Fibroblast of mammary gland (primary cell): Measurements from ENCODE around the gene HIF1AN.

Experiments
- DNase-seq: peaks from one replicate; pipeline ENCODE4 v3.0.0-alpha.2; 2010; ENCODE audit warnings: low read depth
- H3K4me3 ChIP-seq: 2 replicates; pipeline ENCODE4 v1.5.1; 2011; ENCODE audit warnings: low read depth, mild to moderate bottlenecking, low read length, moderate library complexity; ENCODE audit not compliant: control insufficient read depth
- CTCF ChIP-seq: conservative IDR thresholded peaks from 2 replicates; pipeline ENCODE4 v1.5.1; 2011; ENCODE audit warnings: low read depth, low read length, inconsistent platforms; ENCODE audit not compliant: control insufficient read depth, insufficient read depth

The HIF1AN gene

GRCh38 chr10:100508691-100509150 is 27.0 kb upstream of the HIF1AN start:
- H3K4me3 ChIP-seq: no peak overlapping the region
- peak; percentile 72 for DNase-seq

DNA sequence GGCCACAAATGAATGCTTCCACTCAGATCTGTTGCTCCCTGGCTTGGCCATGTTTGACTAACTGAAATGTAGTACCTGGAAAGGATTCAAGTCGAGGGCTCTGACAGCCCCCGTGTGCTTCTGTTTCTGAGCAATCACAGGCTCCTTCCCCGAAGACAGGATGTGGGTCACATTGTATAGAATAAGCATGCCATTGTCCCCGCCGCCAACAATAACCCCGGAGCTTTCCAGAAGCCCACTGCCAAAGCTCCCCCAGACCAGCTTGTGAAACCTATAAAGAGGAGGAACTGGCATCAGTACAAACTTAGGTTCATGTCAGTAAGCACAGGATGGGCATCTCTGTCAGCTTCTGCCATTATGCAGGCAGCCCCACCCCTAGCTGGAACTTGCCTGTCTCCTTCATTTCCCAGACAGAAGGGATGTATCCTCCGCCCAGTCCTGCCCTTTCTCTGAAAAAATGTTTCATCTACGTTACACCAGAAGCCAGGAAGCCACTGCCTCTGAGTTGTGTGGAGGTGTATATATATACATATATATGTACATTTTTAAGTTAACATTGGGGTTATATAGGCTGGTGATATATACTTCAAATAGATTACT is 26.4 kb upstream of the HIF1AN start:
- H3K4me3 ChIP-seq: no peak overlapping the region
- no peak for TF ChIP-seq CTCF
- no peak for DNase-seq

More at GRCh38 chr10:100508691-100509150, 27.0 kb upstream of the HIF1AN start:
- peak; percentile 77 for TF ChIP-seq CTCF

- H3K4me3 ChIP-seq: no peak overlapping the region
- no peak for TF ChIP-seq CTCF
- no peak for DNase-seq
These were observed 25.0 kb upstream of the HIF1AN start for GRCh38 chr10:100510533-100511308.

GRCh38 chr10:100515612-100516011 is 20.1 kb upstream of the HIF1AN start:
- TF ChIP-seq CTCF: no peak
- H3K4me3 ChIP-seq: no peak overlapping the region
- no peak for DNase-seq

DNA sequence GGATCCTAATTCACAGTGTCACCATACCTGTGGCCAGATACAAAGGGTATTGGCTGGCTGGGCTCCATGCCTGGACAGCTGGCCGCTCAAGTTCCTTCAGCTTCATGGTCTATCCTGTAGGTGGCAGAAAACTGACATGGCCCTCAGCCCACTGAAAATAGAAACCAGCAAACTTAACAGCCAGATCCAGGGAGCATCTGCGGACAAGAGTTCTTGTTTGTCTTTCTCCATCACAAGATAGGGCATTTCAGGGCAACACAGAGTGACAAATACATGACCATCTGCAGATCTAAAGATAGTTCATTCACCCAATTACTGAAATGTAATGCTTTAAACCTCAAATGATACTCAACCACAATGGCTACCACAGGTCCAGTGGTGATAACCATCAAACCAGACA is 18.9 kb upstream of the HIF1AN start:
- no peak overlapping the region for H3K4me3 ChIP-seq
- DNase-seq: no peak
- peak; percentile 13 for TF ChIP-seq CTCF

DNA sequence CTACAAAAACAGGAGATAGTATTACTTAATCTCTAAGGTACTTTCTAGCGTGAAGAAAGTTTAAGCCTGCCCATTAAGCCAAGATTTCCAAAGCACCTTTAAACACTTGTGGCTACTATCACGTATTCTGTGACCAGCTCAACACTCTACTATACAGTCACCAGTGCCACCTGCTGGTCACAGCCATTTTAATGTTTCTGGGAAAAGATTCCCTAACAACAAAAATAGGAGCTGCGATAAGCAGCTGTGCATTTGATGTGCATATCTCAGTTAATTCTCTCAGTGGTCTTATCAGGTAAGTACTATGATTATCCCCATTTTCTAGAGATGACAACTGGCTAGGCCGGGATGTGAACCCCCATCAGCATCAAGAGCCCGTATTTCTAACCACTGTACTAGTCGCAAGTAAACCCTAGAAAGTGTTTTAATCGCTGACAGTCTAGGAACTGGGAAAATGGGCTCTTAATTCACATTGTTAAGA is 16.9 kb upstream of the HIF1AN start:
- TF ChIP-seq CTCF: peak; percentile 69
- peak; percentile 63 for DNase-seq
- H3K4me3 ChIP-seq: peak overlapping the region; percentile 39
